ENCODE results near the gene L1CAM.

Gene L1CAM

DNA sequence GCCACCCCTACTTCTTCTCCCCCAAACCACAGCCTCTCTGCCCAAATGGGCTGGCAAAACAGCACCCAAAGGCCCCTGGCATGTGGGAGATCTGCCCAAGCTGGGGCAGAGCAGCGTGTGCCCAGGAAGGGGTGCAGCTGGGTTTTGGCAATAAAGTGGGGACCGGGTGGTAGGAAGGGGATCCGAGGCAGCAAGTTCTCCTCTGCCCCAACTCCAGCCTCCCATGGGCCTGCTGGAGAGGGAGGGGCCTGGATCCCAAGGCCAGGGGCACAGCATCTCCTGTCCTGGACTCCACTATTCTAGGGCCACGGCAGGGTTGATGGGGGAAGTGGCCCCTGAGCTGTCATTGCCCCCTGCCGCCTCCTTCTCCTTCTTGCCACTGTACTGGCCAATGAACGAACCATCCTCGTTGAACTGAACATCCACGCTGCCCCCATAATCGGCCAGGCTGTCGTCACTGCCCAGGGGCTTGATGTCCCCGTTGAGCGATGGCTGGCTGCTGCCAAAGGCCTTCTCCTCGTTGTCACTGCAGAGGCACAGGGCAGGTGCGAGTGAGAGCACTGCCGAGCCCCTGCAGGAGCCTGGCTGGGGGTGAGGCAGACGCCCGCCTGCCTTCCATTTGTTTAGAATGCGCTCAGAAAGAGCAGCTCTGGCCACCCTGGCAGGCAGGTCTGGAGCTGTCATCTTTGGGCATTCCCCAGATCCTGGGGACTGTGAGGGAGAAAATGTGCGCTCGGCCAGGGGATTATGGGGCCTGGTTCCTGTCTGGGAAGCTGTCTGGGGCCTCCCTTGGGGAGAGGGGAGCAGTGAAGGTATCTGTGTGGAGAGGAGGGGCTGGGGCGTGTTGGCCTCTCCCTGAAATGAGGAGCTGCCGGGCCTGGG lies 23.4 kb downstream of the L1CAM start:
- DNase-seq = no peak

DNA sequence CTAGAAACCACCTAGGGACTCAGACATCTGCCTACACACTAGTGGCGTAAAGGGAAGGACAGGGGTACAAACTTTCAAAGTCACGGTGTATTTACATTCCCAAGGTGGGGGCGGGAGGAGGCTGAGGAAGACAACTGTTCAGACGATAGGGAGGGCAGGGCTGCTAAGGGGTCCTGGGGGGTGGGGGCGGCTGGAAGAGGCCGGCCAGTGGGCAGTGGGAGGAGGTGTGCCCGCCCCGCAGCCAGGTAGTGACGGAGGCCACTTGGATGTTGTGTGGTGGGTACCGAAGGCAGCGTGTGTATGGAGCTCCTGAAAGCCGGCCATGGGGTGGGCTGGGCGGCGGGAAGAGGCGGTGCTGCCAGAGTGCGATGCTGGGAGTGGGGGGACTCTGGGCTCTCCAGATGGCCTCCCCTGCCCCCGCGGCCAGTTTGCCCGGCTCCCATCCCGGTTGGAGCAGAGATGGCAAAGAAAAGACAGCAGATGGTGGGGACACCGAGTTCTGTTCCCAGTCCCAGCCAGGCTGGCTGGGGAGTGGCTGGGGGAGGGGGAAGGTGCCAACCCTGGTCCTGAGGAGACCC lies 24.2 kb downstream of the L1CAM start:
- no peak for DNase-seq

DNA sequence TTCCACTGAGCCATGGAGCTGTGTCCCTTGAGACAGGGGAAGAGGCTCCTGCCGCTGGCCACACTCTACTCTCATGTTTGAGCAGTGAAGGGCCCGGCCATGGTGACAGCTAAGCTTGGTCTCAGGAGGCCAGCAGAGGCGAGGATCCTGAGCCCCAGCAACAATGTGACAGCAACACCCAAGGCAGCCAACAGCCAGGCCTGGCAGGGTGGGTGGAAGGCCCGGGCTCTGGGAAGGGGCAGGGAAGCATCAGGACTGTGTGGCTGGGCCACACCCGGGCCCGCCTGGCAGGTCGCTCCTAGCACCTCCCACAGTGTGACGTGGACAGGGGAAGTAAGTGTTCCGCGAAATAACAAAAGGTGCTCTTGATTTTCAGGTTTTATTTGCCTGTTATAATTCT lies 24.8 kb downstream of the L1CAM start:
- DNase-seq = no peak

DNA sequence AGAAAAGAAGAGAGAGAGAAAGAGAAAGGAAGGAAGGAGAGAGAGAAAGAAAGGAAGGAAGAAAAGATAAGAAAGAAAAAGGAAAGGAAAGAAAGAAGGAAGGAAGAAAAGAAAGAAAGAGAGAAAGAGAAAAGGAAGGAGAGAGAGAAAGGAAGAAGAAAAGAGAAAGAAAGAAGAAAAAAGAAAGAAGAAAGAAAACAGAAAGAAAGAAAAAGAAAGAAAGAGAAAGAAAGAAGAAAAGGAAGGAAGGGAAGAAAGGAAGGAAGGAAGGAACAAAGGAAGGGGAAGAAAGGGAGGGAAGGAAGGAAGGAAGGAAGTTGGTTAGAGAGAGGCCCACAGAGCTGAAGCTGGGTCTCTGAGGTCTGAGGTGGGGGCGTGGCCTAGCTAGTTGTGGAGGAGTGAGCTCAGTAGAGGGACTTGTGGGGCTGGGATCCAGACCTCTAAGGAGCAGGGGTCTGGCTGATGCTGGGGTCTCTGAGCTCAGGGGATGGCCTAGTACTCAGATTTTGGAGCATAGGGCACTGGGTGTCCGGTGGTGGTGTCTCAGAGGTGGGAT lies 28.5 kb downstream of the L1CAM start:
- DNase-seq = no peak

DNA sequence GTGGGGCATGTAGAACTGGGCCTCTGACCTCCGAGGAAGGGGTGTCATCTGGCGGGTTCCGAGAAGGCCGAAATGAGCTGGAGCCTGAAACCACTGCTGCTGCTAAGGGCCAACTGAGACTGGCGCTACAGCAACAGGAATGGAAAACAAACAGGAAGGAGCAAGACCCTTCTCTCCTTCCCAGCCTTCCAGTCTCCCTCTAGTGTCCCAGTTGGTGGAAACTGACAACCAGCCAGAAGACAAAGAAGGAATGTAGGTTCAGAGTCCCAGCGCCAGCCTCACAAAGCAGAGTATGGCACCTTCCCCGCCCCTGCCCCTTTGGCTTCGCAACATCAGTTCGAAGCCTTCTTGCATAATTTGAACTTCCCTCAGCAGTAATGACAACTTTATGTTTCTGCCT lies 31.3 kb downstream of the L1CAM start:
- DNase-seq = no peak

DNA sequence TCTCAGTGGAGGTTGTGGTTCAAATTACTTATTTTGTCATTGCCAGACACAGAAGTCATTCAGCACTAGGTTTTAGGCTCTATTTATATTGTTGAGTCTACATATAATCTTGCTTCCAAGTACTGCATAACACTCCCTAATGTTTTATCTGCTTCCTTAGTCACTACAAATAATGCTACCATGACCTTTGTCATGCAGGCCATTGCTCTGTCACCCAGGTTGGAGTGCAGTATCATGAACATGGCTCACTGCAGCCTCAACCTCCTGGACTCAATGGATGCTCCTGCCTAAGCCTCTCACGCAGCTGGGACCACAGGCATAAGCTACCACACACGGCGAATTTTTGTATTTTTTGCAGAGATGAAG lies 32.1 kb downstream of the L1CAM start:
- DNase-seq = no peak

DNA sequence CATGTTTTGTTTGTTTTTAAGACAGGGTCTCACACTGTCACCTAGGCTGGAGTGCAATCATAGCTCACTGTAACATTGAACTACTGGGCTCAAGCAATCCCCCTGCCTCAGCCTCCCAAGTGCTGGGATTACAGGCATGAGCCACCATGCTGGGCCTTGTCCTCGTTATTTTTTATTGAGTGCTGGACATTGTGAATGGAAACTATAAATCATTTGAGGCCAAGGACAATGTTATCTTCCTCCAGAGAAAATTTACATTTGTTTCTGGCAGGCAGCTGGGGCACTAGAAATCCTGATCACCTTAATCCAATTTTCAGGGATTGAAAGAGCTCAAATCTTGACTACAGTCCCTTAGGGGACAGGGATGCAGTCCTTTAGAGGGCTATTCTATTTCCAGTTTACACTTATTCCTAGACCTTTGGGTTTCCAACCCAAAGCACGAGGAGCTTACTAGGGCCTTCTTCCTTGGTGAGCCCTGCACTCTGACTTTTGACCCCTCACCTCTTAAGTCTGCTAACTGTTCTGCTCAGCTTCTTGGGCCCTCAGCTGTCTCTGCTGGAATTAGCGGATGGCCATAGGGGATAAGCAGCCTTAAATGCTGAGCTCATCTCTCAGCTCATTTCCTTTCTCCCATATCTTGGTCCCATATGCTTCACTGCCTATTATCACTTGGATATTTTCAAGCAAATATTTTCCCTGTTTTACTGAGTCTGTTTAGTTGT lies 32.6 kb downstream of the L1CAM start:
- DNase-seq = no peak

DNA sequence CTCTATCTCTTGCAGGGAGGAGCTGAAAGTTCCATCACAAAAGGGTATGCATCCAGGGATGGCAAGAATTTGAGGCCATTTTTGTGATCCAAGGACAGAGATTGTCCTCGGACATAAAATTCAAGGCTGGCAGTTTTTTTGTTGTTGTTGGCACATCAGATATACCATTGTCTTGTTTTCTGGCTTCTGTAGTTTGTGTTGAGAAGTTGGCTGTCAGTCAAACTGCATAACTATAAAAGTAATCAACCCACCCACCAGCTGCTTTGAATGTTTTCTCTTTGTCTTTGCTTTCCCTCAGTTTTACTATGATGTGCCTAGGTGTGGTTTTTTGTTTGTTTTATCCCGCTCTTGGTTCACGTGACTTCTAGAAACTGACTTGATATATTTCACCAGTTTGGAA lies 34.0 kb downstream of the L1CAM start:
- no peak for DNase-seq

DNA sequence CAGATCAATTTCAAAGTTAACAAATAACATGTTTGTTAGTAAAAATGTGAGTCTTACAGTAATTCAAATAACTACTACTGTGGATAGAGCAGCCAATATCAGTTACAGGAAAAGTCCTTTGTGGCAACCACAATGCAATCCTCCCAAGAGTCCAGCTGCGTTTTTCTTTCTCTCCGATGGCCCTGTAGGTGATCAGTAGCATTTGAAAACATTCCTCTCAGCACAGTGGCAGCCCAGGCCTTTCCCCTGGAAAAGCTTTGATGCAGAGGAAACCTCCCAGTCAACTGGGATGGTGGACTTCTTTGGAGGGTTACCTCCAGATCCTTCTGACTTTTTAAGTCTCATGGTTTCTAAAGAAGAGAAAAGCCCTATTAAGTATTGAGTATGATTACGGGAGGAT lies 37.6 kb downstream of the L1CAM start:
- no peak for DNase-seq

DNA sequence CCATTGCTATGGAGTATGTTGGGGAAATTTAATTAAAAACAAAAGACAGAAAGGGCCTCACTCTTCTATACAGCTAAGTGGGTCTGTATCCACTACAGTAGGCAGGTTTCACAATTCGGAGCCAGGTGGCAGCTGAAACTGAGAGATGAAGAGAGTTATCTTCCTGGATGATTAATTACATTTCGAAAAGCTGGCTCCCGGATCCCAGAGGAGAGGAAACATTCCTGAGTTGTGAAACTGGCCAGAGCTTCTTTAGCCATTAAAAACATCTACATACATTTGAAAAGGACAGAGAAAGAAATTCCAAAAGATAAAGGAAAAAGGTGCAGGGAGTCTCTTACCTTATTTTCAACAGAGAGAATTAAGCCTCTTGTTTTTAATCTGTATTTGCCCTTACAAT lies 40.1 kb downstream of the L1CAM start:
- no peak for DNase-seq

DNA sequence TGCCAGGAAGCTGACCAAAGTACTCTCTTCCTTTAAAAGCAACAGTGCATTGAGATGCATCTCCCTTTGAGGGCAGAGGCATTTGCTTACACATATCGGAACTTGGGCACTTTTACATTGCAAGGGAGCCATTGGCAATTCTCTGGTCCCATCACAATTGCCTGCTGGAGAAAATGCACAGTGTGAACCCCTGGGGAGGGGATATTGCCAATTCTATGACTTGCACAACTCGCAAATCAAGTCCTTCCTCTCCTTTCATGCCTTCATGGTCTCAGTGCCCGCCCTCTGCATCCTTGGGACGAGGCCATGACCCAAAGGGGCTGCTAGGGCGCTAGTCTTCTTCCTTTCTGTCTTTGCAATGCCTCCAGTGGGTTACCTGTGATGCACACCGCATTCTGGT lies 40.8 kb downstream of the L1CAM start:
- no peak for DNase-seq

DNA sequence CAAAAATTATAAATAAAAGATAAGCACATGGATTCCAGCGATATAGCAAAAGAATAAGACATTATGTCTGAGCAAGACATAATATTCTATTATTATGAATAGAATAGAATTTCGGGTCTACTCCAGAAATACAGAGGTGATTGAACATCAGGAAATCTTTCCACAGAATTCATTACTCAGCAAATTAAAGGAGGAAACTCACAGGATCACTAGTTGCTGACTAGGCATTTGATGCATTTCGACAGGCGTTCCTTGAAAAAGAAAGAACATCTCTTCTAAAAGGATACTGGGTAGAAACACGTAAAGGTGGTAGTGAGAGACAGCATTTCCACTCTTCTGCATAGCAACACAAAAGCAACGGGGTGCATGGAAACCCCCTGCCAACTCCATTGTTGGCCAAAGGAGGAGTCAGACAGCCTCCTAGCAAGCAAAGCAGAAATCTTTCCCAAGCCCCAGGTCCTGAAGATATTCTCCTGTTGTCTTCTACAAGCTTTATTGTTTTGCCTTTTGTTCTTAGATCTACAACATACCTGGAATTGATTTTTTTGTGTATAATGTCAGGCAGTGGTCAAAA lies 41.4 kb downstream of the L1CAM start:
- no peak for DNase-seq

DNA sequence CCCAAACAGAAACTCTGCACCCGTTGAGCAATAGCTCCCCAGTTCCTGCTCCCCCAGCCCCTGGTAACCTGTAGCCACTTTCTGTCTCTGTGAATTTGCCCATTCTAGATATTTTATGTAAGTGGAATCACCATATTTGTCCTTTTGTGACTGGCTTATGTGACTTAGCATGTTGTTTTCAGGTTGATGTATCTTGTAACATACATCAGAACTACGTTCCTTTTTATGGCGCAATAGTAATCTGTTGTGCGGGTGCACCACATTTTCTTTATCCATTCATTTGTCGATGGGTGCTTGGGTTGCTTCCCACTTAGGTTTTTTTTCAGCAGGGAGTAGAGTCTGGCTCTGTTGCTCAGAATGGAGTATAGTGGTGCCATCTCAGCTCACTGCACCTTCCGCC lies 49.1 kb downstream of the L1CAM start:
- no peak for DNase-seq

DNA sequence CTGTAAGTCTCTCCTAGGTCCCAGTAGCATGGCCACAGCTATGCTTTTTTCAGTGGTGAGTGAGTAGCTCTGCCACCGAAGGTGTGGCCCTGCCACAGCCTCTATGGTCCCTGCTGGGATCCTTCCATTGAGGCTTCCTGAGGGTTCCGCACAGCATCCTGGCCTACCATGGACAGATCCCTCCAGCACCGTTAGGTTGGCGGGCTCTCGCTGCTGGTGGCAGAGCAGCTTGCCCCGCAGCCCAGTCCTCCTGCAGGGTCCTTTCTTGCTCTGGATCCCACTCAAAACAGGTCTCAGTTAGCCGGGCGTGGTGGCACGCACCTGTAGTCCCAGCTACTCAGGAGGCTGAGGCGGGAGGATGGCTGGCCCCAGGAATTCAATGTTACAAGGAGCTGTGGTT lies 53.2 kb downstream of the L1CAM start:
- no peak for DNase-seq

DNA sequence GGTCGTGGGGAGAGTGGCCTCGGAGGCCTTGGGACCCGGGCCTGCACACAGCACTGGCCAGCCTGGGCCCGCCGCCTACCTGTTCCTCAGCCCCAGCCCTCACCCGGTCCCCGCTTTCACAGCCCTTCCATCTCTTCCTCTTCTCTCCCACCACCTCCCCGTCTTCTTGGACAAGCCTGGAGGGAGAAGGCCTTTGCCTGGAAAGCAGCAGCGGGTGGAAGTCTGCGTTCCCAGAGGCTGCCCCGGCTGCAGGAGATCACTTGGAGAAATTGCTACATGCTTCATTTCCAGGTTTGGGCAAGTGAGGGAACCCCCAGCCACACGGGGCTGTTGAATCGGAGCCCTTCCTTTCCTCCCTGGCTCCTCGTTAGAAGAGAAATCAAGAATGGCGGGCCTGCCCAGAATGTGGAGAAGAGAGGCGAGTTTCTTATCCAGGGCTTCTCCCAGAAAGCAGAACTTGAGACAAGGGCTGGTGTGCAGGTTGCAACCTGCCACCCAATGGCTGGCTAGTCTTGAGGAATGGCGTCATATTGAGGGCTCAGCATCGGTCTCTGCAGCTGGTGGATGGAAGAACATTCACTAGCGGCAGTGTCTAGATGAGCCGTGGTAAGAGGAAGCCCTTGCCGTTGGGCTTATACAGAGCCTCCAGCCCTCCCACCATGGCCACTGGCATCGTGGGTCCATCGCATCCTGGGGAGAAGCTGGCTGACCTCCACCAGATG lies 54.4 kb downstream of the L1CAM start:
- no peak for DNase-seq

DNA sequence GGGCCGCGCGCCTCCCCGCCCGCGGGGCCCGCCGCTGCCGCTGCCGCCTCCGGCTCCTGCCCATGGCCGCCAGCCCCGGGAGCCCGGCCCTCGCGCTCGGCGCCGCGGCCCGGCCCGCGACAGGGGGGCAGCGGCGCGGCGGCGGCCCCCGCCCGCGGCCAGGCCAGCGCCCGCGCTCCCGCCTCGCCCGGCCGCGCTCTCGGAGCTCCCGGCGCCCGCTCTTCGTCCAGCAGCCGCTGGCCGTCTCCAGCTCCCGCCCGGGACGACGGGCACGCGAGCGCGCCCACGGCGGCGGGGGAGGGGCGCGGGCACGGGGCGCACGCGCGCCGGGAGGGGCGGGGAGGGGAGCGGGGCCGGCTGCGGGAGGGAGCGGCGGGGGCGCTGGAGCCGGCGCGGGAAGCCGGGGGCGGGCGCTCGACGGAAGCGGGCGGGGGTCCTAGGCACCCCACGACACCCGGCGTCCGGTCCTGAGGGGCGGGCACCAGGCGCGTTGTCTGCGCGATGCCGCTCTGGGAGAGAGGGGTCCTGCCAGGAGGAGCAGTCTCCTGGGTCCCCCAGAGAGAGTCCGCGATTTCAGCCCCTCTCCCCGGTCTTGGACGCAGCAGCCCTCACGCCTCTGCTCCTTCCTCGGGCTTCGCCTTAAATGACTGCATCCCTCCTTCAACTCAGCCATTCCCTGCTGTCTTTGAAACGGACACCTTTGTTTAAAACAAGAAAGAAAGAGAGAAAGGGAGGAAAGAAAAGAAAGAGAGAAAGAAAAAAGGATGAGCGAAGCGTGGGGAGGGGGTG lies 55.1 kb downstream of the L1CAM start:
- no peak for DNase-seq

DNA sequence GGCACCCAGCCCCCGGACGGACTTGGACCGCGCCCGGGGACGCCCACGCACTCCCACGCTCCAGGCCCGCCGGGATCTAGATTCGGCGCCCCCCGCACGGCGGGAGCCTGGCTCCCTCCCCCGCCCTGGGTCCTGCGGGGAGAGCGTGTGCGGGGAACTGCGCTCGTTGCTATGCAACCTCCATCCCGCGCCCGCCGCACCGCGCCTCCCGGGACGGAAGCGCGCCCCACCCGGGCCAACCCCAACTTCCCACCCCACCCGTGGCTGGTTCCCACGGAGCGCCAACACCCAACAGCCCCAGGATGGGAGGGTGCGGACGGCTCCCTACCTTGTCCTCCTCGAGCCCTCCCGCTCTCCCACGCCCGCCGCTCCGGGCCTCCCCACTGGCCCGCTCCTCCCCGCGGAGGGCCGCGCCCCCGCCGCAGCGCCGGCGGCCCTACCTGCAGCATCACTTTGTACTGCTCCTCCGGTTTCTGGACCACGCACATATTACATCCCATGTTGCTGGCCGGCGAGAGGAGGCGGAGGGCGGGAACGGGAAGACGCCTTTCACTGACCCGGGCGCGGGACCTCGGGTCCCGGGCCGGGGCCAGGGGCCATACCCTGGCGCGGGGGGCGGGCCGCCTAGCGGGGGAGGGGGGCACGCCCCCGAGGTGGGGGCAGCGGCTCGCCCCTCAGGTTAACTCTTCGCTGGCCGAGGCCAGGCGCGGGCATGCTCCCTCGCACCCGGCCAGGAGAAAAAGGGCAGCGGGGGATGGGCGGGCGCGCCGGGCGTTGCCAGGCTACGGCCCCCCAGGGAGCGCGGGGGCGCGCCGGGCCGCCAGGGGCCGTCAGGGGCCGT lies 56.0 kb downstream of the L1CAM start, which contains the start of gene PDZD4:
TSS of gene PDZD4 (minus strand) at position 746 of the 841 bp plus-strand sequence. CDS start at position 500, 246 bp downstream.
- no peak for DNase-seq

DNA sequence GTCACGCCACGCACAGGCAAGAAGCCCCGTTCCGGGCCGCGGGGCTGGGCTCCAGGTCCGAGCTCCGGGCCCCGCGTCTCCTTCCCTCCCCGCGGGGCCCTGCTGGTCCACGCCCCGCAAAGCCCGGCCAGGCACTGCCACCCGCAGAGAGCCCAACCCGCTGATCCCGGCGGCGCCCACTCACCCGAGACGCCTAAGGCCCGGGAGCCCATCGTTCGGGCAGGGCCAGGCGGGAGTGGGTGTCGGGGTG lies 56.5 kb downstream of the L1CAM start:
- no peak for DNase-seq

DNA sequence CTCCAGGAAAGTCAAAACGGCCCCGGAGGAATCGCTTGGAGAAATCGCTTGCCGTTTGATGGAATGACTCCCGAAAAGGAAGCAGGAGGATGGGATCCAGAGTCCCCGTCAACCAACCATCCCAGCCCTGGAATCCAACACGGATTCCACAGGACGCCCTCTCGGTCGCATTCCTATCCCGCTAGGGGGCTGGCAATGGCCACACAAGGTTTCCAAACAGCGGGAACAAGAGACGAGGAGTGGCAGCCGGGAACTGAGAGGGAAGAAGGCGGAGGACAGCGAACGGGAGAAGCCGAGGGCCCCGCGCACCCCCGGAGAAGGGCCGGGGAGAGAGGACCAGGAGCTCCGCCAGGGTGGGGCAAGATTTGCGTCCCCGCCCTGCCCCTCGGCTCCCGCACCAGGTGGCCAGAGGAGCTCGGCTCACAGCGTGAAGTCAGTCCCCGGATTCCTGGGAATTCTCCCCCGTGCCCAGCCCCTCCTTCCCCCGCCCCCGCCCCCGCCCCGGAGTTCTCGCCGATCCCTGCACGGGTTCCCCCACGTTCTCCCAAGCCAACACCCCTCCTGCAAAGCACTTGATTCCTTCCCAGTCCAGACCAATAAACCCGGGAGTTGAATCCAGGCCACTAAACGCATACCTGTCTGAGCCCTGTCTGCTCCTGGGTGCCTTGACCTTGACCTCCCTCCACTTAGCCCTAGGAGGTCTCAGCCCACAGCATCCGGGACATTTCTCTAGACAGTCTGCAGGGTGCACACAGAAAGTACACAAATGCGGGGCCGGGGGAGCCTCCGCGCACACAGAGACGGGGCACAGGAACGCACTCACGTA lies 57.0 kb downstream of the L1CAM start:
- no peak for DNase-seq

DNA sequence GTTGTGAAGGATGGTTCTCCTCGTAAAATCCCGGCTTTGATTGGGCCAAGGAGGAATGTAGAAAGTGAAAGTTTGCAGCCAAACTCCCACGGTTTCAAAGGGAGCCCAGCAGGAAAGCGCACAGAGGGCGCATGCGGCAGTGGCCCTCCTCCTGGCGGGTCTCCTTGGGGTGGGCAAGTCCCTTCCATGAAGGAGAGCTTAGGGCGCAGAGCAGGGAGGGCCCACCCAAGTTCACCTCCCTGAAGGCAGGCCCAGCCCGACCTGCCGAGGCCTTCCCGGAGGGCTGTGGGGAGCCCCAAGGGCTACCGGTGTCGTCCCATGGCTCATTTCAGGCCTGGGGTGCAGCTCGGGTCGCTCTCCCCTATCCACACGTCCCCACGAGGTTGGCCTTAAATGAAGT lies 57.7 kb downstream of the L1CAM start:
- no peak for DNase-seq
